ENCODE measurements around the gene SPATS1. TPM values are rescaled to one million over a fixed set of nuclear protein-coding genes. Genes with fewer than 3 reads are reported as not detected.
"Not testable (repeated sequence)": the region's sequence is repeated elsewhere in the genome, so short reads cannot be mapped to it uniquely, and the experiment has no call there.

Gene SPATS1
- total RNA-seq, 1 experiment from 2014 or later = not detected

- H3K36me3 ChIP-seq (replicated peaks; ENCODE audit: control insufficient read depth, insufficient read depth, low read length) = peaks cover 60% of the 10 kb centered on the region
- no peaks in the 10 kb centered on the region for H3K27me3 ChIP-seq (ENCODE audit: control insufficient read depth, insufficient read depth, low read length)
- H3K4me3 ChIP-seq (ENCODE audit: insufficient read depth, low read depth, low read length) = no peak overlapping the region
- DNase-seq = no peak
These were observed 37.2 kb upstream of the SPATS1 start for GRCh38 chr6:44305200-44305725.

- Histone ChIP-seq H3K27me3 (ENCODE audit: control insufficient read depth, insufficient read depth, low read length) (no peaks in the 10 kb centered on the region), H3K4me3 (ENCODE audit: insufficient read depth, low read depth, low read length) (no peak overlapping the region), H3K36me3 (replicated peaks; ENCODE audit: control insufficient read depth, insufficient read depth, low read length) (peaks cover 67% of the 10 kb centered on the region)
- DNase-seq = no peak
These were observed 35.7 kb upstream of the SPATS1 start for GRCh38 chr6:44306710-44307109.

GRCh38 chr6:44307217-44307616 is 35.2 kb upstream of the SPATS1 start:
- Histone ChIP-seq H3K27me3 (ENCODE audit: control insufficient read depth, insufficient read depth, low read length) (no peaks in the 10 kb centered on the region), H3K36me3 (replicated peaks; ENCODE audit: control insufficient read depth, insufficient read depth, low read length) (peaks cover 65% of the 10 kb centered on the region), H3K4me3 (ENCODE audit: insufficient read depth, low read depth, low read length) (no peak overlapping the region)
- no peak for DNase-seq

- Histone ChIP-seq H3K27me3 (ENCODE audit: control insufficient read depth, insufficient read depth, low read length) (no peaks in the 10 kb centered on the region), H3K4me3 (ENCODE audit: insufficient read depth, low read depth, low read length) (no peak overlapping the region), H3K36me3 (replicated peaks; ENCODE audit: control insufficient read depth, insufficient read depth, low read length) (peaks cover 50% of the 10 kb centered on the region)
- no peak for DNase-seq
These were observed 33.4 kb upstream of the SPATS1 start for GRCh38 chr6:44309092-44309491.

- H3K36me3 ChIP-seq (replicated peaks; ENCODE audit: control insufficient read depth, insufficient read depth, low read length) = peaks cover 46% of the 10 kb centered on the region
- no peak for DNase-seq
- no peaks in the 10 kb centered on the region for H3K27me3 ChIP-seq (ENCODE audit: control insufficient read depth, insufficient read depth, low read length)
- H3K4me3 ChIP-seq (ENCODE audit: insufficient read depth, low read depth, low read length) = no peak overlapping the region
These were observed 32.8 kb upstream of the SPATS1 start for GRCh38 chr6:44309631-44310030.

GRCh38 chr6:44310241-44310640 is 32.2 kb upstream of the SPATS1 start:
- Histone ChIP-seq H3K36me3 (replicated peaks; ENCODE audit: control insufficient read depth, insufficient read depth, low read length) (peaks cover 43% of the 10 kb centered on the region), H3K27me3 (ENCODE audit: control insufficient read depth, insufficient read depth, low read length) (no peaks in the 10 kb centered on the region), H3K4me3 (ENCODE audit: insufficient read depth, low read depth, low read length) (no peak overlapping the region)
- no peak for DNase-seq

GRCh38 chr6:44311304-44311703 is 31.1 kb upstream of the SPATS1 start:
- no peaks in the 10 kb centered on the region; the same call in 1 of the 2 replicates for H3K27me3 ChIP-seq (ENCODE audit: control insufficient read depth, insufficient read depth, low read length)
- H3K4me3 ChIP-seq (ENCODE audit: insufficient read depth, low read depth, low read length) = no peak overlapping the region
- no peak for DNase-seq
- H3K36me3 ChIP-seq (replicated peaks; ENCODE audit: control insufficient read depth, insufficient read depth, low read length) = peaks cover 32% of the 10 kb centered on the region

- H3K4me3 ChIP-seq (ENCODE audit: insufficient read depth, low read depth, low read length) = no peak overlapping the region
- H3K36me3 ChIP-seq (replicated peaks; ENCODE audit: control insufficient read depth, insufficient read depth, low read length) = peaks cover 31% of the 10 kb centered on the region
- DNase-seq = no peak
- no peaks in the 10 kb centered on the region; the same call in 1 of the 2 replicates for H3K27me3 ChIP-seq (ENCODE audit: control insufficient read depth, insufficient read depth, low read length)
These were observed 30.7 kb upstream of the SPATS1 start for GRCh38 chr6:44311767-44312166.

- H3K4me3 ChIP-seq (ENCODE audit: insufficient read depth, low read depth, low read length) = peak within 1 kb of the TSS; percentile 92
- DNase-seq = peak; percentile 95
- H3K27me3 ChIP-seq (ENCODE audit: control insufficient read depth, insufficient read depth, low read length) = no peaks in the 10 kb centered on the region; the same call in 1 of the 2 replicates
- H3K36me3 ChIP-seq (replicated peaks; ENCODE audit: control insufficient read depth, insufficient read depth, low read length) = peaks cover 31% of the 10 kb centered on the region
These were observed 29.3 kb upstream of the SPATS1 start, which contains the start of gene AARS2 for GRCh38 chr6:44312901-44313788. AARS2 (minus strand) TSS chr6:44313347; CDS start chr6:44313323, 24 bp downstream.

- peaks cover 22% of the 10 kb centered on the region for H3K36me3 ChIP-seq (replicated peaks; ENCODE audit: control insufficient read depth, insufficient read depth, low read length)
- DNase-seq; H3K4me3 ChIP-seq (ENCODE audit: insufficient read depth, low read depth, low read length); H3K27me3 ChIP-seq (ENCODE audit: control insufficient read depth, insufficient read depth, low read length): not testable (repeated sequence)
These were observed 27.8 kb upstream of the SPATS1 start for GRCh38 chr6:44314657-44315056.

GRCh38 chr6:44315516-44315915 is 26.9 kb upstream of the SPATS1 start:
- Histone ChIP-seq H3K27me3 (ENCODE audit: control insufficient read depth, insufficient read depth, low read length) (no peaks in the 10 kb centered on the region; the same call in 1 of the 2 replicates), H3K4me3 (ENCODE audit: insufficient read depth, low read depth, low read length) (no peak overlapping the region), H3K36me3 (replicated peaks; ENCODE audit: control insufficient read depth, insufficient read depth, low read length) (peaks cover 13% of the 10 kb centered on the region)
- DNase-seq = no peak

- peaks cover 9% of the 10 kb centered on the region for H3K36me3 ChIP-seq (replicated peaks; ENCODE audit: control insufficient read depth, insufficient read depth, low read length)
- H3K4me3 ChIP-seq (ENCODE audit: insufficient read depth, low read depth, low read length) = no peak overlapping the region
- DNase-seq = no peak
- H3K27me3 ChIP-seq (ENCODE audit: control insufficient read depth, insufficient read depth, low read length) = no peaks in the 10 kb centered on the region; the same call in 1 of the 2 replicates
These were observed 26.5 kb upstream of the SPATS1 start for GRCh38 chr6:44315951-44316350.

- DNase-seq = no peak
- Histone ChIP-seq H3K4me3 (ENCODE audit: insufficient read depth, low read depth, low read length) (no peak overlapping the region), H3K36me3 (replicated peaks; ENCODE audit: control insufficient read depth, insufficient read depth, low read length) (peaks cover 4% of the 10 kb centered on the region), H3K27me3 (ENCODE audit: control insufficient read depth, insufficient read depth, low read length) (no peaks in the 10 kb centered on the region; the same call in 1 of the 2 replicates)
These were observed 26.0 kb upstream of the SPATS1 start for GRCh38 chr6:44316481-44316880.

GRCh38 chr6:44317136-44317631 is 25.3 kb upstream of the SPATS1 start:
- H3K27me3 ChIP-seq (ENCODE audit: control insufficient read depth, insufficient read depth, low read length); H3K4me3 ChIP-seq (ENCODE audit: insufficient read depth, low read depth, low read length); DNase-seq; H3K36me3 ChIP-seq (replicated peaks; ENCODE audit: control insufficient read depth, insufficient read depth, low read length): not testable (repeated sequence)

- H3K27me3 ChIP-seq (ENCODE audit: control insufficient read depth, insufficient read depth, low read length) = no peaks in the 10 kb centered on the region
- H3K36me3 ChIP-seq (replicated peaks; ENCODE audit: control insufficient read depth, insufficient read depth, low read length) = no peaks in the 10 kb centered on the region
- DNase-seq = no peak
- no peak overlapping the region for H3K4me3 ChIP-seq (ENCODE audit: insufficient read depth, low read depth, low read length)
These were observed 21.2 kb upstream of the SPATS1 start for GRCh38 chr6:44321210-44321609.

All from H7 (cell line).